Fibroblast of the conjunctiva (primary cell): ENCODE measurements around the gene CCDC144A.
"Not testable (repeated sequence)": the region's sequence is repeated elsewhere in the genome, so short reads cannot be mapped to it uniquely, and the experiment has no call there.

Experiments used
- DNase-seq: peaks from one replicate; pipeline ENCODE4 v3.0.0-alpha.2; 2010; ENCODE audit warnings: low read depth

CCDC144A gene

GRCh38 chr17:16757520-16757919 lies 67.5 kb downstream of the CCDC144A start:
- DNase-seq, result not testable (repeated sequence)

GRCh38 chr17:16758177-16758576 lies 68.1 kb downstream of the CCDC144A start:
- not testable (repeated sequence) for DNase-seq

DNA sequence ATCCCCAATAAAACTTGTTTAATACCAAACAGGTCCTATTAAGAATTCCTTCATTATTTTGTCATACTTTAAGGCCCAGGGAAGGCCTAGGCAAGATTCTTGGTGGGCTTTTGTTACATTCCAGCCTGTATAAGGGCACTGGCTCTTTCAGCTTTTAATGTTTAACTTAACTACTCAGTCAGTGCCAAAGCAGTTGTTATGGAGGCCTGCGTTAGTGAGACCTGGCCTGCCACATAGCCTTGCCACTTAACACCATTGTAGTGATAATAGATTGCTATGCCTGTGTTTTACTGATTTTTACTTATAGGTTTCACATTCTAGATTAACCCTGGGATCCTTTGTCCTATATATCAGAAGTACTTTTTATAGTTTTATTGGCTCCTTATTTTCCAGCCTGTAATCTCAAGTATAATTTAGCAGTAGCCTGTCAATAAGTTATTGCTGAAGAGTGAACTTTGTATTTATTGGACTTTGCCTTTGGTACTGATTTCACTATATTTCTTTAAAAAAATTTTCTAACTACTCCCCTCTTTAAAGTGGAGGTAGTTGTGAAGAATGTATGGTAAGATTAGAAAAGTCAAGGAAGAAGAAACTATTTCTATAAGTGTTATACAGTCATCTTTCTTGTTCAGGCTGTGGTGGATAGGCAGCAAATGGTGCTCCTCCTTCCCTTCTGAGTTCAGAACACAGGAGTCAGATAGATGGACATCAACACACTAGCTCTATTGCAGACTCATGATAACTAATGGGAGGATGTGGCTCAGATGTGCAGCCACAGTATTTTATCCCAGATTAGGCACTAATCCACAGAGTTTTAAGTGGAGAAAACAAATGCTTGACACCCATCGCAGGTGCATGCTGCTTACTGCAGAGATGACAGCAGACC lies 78.5 kb downstream of the CCDC144A start:
- not testable (repeated sequence) for DNase-seq

DNA sequence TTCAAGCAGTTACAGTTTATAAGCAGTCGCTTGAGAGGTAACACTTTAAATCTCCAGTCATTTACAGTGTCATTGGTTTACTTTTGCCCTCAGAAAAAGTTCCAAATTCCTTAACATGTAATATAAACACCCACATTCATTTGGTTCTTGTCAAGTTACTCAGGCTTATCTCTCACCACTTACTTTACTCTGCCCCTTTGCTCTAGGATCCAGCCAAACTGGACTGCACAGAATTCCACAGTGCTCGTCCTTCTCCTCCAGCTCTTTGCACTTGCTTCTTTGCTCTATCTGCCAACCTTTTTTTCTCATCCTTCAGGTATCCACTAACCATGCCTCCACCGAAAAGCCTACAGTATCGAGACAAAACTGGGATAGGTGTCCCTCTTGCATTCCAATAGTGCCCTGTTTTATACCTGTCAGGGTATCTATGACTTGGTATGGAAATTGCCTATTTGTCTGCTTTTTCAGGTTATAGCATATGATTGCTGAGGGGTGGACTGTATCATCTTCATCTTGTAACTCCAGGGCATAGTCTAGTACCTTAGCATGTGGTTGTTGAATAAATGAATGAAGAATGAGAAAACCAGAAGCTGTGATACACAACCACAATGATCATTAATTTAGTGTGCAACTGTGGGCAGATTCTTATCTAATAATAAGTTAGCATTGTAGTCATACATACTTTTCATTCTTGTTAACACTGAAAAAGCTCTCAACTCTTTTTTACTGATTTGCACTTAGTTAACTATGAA lies 82.5 kb downstream of the CCDC144A start:
- not testable (repeated sequence) for DNase-seq

DNA sequence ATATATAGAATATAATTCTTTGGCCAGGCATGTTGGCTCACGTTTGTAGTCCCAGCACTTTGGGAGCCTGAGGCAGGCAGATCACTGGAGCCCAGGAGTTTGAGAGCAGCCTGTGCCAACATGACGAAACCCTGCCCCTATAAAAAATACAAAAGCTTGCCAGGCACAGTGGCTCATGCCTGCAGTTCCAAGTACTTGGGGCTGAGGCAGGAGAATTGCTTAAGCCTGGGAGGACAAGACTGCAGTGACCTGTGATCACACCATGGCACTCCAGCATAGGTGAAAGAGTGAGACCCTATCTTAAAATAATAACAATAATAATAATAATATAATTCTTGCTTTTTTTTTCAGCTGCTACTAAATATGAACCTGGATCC lies 83.1 kb downstream of the CCDC144A start:
- not testable (repeated sequence) for DNase-seq

DNA sequence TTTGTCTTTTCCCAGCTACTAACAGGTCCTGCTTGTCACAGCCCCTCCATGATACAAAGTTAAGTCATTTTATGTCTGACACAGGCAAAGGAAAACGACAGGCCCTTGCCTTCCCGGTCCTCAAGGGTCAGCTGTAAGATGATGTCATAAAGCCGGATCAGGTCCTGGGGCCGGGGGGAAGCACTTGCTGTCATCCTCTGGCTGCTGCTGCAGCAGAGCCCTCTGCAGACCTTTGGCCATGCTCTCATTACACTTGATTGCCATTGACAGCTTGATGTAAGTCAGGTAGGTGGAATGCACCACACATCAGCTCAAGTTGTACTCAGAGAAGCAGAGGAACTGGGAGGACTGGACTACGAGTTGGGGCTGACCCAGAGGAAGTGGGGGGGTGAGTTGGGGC lies 97.8 kb downstream of the CCDC144A start:
- not testable (repeated sequence) for DNase-seq

GRCh38 chr17:16788889-16789536 lies 99.0 kb downstream of the CCDC144A start:
- not testable (repeated sequence) for DNase-seq

DNA sequence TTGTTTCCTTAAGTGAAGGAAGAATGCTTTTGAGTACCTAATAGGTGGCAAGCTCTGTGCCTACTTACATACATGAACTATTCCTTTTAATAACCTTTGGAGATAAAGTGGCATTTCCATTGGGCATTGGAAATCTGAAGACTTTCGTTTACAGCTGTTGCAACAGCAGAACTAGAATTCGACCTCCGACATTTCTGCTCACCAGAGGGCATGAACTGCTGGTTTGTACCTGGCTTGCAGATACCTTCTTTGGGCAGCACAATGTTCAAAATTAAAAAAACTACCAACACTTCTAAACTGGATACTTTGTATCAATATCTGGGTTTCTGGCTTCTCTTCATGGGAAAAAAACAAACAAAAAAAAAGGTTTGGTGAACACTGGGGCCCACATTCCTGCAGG lies 99.6 kb downstream of the CCDC144A start:
- DNase-seq, result not testable (repeated sequence)

DNA sequence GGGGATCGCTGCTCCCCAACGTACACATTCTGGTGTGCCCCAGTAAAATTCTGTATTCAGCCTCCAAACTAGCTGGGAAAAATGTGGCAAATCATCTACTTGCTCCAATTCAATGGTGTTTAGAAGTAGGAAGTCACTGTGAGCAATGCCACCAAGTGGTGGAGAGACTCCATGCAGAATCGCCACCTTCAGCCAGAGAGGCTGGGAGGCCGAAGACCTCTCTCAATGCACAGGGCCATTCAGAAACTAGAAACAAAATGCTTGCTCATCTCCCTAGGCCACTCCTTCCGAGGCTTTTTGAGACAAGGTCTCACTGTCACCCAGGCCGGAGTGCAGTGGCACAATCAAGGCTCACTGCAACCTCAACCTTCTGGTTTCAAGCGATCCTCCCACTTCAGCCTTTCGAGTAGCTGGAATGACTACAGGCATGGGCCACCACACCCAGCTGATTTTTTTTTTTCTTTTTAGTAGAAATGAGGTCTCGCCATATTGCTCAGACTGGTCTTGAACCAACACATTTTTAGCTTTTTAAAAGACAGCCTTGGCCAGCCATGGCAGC lies 100.4 kb downstream of the CCDC144A start:
- not testable (repeated sequence) for DNase-seq

DNA sequence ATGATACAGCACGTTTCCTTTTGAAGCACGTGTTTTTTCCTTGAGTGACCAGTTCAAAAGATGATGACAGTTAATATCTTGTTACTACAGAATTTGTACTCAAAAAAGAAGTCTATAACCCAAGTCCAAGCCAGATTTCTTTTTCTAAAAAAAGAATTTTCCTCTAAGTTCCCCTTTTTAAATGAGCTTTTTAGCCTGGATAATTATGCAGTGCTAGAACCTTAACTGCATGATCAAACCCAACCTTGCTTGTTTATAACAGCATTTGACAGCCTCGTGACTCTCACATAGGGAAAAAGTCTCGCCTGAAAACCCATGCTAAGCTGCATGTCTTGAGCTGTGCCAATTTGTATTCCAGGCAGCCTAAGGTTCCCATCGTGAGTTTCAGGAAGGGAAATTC lies 104.2 kb downstream of the CCDC144A start:
- DNase-seq, result not testable (repeated sequence)

DNA sequence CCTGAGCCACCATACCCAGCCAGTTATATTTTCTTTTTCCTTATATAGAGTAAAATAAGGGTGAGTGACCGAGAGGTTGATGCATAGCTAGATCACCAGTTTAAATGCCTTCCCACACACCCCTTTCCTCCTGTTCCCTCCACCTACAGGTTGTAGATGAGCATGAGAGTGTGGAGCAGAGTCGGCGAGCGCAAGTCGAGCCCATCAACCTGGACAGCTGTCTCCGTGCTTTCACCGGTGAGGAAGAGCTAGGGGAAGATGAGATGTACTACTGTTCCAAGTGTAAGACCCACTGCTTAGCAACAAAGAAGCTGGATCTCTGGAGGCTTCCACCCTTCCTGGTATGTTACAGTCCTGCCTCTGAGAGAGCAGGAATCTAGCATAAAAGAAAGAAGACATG lies 105.9 kb downstream of the CCDC144A start:
- not testable (repeated sequence) for DNase-seq

DNA sequence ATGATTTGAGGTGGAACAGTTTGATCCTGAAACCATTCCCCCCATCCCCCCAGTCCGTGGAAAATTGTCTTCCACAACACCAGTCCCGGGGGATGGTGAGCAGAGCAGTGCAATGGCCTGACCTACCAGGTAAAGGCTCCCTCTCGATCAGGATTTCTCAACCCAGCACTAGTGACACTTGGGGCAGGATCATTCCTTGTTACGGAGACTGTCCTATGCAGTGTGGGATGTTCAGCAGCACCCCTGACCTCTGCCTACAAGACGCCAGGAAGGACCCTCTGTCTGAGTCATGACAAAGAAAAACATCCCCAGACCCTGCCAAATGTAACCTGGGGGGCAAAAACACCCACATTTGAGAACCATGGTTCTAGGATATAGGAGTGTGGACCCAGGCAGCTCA lies 114.8 kb downstream of the CCDC144A start:
- not testable (repeated sequence) for DNase-seq

GRCh38 chr17:16806599-16806998 lies 116.6 kb downstream of the CCDC144A start:
- not testable (repeated sequence) for DNase-seq

DNA sequence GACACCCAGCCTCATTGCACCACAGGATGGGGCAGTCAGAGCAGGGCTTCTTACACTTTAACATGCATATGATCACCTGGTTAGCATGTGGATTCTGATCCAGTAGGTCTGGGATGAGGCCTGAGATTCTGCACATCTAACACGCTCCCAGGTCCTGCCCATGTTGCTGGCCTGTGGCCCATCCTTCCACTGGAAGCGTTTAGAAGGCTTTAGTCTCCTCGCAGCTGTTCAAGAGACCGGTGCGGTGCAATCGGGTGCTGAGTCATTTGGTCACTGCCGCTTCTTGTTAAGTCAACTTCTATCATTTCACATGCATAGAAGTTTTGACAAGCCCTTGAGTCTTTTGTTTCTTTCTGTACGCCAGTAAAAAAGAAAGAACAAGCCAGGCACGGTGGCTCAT lies 117.6 kb downstream of the CCDC144A start:
- not testable (repeated sequence) for DNase-seq

DNA sequence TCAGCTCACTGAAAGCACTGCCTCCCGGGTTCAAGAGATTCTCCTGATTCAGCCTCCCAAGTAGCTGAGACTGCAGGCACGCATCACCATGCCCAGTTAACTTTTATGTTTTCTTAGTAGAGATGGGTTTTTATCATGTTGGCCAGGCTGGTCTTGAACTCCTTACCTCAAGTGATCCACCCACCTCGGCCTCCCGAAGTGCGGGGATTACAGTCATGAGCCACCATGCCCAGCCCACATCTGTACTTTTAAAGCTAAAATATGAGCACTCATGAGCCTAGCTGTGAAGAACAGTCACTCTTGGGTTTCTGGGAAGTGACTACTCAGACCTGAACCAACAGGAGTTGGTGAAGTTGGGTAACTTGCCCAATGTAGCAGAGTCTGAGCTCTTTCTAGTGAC lies 120.2 kb downstream of the CCDC144A start:
- DNase-seq, result not testable (repeated sequence)

DNA sequence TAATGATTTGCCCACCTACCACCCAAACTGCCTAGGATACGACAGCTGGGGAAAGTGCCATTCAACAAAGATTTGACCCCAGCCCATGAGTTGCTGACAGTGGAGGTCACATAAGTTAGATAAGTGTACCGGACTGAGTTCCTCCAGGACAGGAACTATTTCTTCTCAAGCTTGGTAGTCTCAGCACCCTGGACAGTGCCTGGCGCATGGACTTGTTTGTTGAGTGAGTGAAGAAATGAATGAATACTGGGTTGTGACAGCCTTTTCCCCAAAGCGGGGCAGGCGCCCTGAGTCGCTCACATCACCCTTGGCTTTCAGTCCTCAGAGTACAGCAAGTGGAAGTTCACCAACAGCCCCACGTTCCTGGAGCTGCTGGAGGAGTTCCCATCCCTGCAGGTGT lies 122.1 kb downstream of the CCDC144A start:
- not testable (repeated sequence) for DNase-seq

- DNase-seq, result no peak
These were observed 124.4 kb downstream of the CCDC144A start for GRCh38 chr17:16814439-16814838.

- DNase-seq, result no peak
These were observed 127.2 kb downstream of the CCDC144A start for GRCh38 chr17:16817201-16817600.

DNA sequence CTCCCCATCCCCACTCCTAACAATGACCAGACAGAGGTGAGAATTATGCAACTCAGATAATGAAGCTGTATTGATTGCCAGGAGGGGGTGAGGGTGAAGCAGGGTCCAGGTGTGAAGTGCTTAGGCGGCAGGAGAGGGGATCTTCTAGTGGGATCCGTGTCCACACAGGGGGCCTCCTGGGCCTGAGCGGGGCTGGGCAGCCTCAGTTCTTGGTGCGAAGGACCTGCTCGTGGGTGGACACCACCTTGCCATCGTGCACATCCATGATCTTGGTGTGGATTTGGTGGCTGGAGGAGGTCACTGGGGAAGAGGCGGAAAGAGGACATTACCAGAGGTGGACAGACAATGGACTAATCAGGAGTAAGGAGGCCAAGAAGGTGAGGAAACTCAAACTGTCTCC lies 127.9 kb downstream of the CCDC144A start:
- not testable (repeated sequence) for DNase-seq

DNA sequence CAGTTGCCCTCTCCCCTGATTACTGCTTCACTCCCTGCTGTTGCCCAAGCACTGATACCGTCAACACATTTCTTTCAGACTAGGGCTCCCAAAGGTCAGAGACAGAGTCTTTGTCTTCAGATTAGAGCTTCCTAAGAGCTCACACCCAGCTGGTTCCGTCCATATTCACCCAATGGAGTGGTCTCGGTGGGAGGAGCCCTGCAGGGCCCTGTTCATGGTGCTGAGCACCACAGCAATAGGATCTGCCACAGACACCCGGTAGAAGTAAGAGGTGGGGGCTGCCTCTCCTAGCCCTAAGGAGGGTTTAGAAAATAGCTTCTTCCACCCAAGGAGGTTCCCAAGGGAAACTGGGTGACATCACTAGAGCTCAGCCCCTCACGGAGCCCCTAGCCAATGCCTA lies 128.3 kb downstream of the CCDC144A start:
- no peak for DNase-seq

DNA sequence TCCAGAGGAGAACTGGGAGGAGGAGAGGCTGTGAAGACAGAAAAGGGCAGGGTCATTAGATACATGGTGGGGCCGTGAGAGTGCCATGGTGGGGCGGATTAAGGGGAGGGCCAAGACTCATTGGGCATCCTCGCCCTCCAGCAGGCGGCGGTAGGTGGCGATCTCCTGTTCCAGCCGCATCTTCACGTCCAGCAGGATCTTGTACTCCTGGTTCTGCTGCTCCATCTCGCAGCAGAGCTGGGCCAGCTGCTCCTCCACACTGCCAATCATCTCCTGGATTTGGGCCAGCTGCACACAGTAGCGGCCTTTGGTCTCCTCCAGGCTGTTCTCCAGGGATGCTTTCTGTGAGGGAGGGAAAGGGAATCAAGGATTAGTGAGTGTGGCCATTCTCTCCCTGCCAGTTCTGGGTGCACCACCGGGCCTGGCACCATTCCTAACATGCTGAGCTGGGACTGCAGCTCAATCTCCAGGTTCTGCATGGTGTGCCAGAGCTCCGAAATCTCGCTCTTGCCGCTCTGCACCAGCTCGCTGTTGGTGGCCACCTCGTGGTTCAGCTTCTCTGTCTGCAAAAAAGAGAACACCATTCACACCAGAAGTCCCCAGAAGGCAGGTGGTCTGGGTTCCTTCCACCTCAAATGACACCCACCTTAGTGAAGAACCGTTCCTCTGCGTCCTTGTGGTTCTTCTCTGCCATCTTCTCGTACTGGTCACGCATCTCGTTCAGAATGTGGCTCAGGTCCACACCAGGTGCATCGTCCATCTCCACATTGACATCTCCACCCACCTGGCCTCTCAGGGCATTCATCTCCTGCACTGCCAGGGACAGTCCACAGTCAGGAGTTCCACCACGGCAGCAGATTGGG lies 129.0 kb downstream of the CCDC144A start:
- DNase-seq, result no peak
